GM12865 (cell line): Measurements from ENCODE around the gene RXYLT1.

Experiments
- DNase-seq: peaks from one replicate; pipeline ENCODE4 v3.0.0; 2010; ENCODE audit warnings: low read depth
- H3K4me3 ChIP-seq: 2 replicates; pipeline ENCODE4 v1.5.1; 2011; ENCODE audit warnings: mild to moderate bottlenecking, low read depth, low read length, control low read depth
- CTCF ChIP-seq: IDR thresholded peaks from 2 replicates; pipeline ENCODE4 v1.5.1; 2011; ENCODE audit warnings: low read length, control low read depth, low read depth, inconsistent platforms; ENCODE audit not compliant: insufficient read depth; ENCODE audit errors: missing control alignments

RXYLT1 gene

GRCh38 chr12:63752841-63753240 is 26.9 kb upstream of the RXYLT1 start:
- no peak for DNase-seq
- TF ChIP-seq CTCF, result no peak
- no peak overlapping the region for H3K4me3 ChIP-seq

- H3K4me3 ChIP-seq, result no peak overlapping the region
- TF ChIP-seq CTCF, result no peak
- DNase-seq, result no peak
Observed at GRCh38 chr12:63753743-63754142, 26.0 kb upstream of the RXYLT1 start.

GRCh38 chr12:63764481-63764880 is 15.2 kb upstream of the RXYLT1 start:
- TF ChIP-seq CTCF, result no peak
- DNase-seq, result no peak
- H3K4me3 ChIP-seq, result no peak overlapping the region

DNA sequence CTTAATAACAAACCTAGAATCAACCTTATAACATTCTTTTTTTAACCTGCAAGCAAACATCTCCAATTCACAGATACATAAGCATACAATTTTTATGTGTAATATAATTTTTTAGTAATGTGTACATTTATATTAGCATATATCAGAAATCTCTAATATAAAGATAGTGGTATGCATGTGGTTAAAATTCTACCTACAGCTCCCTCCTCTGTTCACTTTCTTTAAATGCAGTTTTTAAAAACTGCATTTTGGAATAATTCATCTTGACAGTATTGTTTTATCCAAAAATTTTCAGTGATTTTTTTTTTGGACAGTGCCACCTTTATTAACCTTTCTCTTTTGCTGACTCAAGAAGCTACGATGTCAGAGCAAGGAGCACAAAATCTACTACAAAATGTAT is 13.2 kb upstream of the RXYLT1 start:
- no peak for DNase-seq
- TF ChIP-seq CTCF, result peak; percentile 3
- H3K4me3 ChIP-seq, result no peak overlapping the region

DNA sequence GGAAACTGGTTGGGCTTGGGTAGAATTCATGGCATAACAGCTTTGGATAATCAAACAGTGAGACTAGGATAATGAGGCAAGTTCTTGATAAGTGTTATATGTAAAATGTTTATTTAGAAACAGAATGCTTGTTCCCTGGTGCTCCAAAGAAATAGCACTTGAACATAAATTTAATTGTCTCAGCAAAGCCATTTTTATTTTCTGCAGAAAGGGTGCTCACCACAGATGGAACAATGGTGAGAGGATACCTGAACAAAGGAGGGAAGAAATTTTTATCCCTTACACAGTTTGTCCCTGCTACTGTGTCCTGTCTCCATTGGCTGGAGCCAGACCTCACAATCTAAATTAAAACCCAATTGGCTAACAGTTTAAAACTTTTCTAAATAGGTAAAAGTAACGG is 9.3 kb upstream of the RXYLT1 start:
- DNase-seq, result no peak
- H3K4me3 ChIP-seq, result no peak overlapping the region
- TF ChIP-seq CTCF, result no peak

DNA sequence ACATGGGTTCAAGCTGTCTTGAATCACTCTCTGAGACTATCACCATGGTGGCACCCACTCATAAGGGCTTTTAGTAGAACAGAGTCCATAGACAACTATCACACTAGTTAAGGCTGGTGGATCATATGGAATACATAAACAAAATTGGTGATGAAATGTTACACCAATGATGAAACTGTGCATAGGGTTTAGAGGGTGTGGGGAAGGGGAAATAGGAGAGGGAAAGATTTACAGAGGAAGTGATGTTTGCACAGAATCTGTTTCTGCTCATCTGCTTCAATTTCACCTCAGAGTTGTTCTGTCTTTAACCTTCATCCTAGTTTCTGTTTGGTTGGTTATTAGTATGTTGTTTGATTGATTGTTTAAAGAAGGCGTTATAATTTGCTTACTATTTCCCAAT is 2.4 kb upstream of the RXYLT1 start:
- TF ChIP-seq CTCF, result no peak
- DNase-seq, result no peak
- H3K4me3 ChIP-seq, result no peak overlapping the region

DNA sequence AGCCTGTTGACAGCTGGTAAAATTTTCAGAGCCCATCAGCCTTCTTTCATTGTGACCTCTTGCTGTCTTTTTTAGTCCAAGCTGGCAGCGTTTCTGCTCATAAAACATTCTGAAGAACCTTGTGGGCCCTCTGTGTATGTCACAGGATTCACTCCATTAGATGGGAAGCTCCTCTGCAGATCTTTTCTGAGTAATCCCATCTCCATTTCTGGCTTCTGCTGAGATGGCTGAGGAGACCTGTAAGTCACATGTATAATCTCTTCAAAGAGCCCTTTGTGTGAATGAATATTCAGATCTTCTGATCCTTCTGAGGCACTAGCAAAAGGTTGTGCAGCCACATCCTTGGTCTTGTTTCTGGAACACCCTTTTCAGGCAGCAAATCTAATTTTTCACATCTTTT is 2.8 kb downstream of the RXYLT1 start:
- TF ChIP-seq CTCF, result no peak
- DNase-seq, result no peak
- no peak overlapping the region for H3K4me3 ChIP-seq
